K562 (cell line): ENCODE results near the gene ABHD14A. TPM values are rescaled to one million over a fixed set of nuclear protein-coding genes. Genes with fewer than 3 reads are reported as not detected.

Experiments
- ATAC-seq: fragments of 200-7000 bp; cut with Tn5 transposase; 3 replicates; pipeline ENCODE4 v1.9.1; 2020; ENCODE audit warnings: moderate library complexity
- BruUV-seq: library from RNA; stranded (reverse); fragments of 400-500 nt; replicated peaks from 2 replicates; lab custom pipeline; 2021; lab: Mats Ljungman, UMichigan
- CTCF ChIA-PET: fragments of 300-600 bp; formaldehyde crosslinking; extraction: SDS; loops from one replicate; lab custom pipeline; 2021; ENCODE audit warnings: low intra/inter-chr PET ratio; lab: Yijun Ruan, JAX
- POLR2A ChIA-PET: fragments of 300-600, 350-650 bp; sonication (Branson Sonifier 250); formaldehyde crosslinking; extraction: SDS; loops from one replicate; lab custom pipeline; 2021; ENCODE audit warnings: antibody characterized with exemption, inconsistent platforms; lab: Yijun Ruan, JAX
- DNase-seq, 4 experiments: peaks; one replicate each; pipeline versions ENCODE4 v3.0.0 to v3.0.0-alpha.2; 2011 to 2018; ENCODE audit warnings: low spot score in 3 of 4, mixed read lengths in 3 of 4; ENCODE audit errors: extremely low read depth in 1 of 4
- FAIRE-seq: peaks from 2 replicates; lab custom pipeline; 2011; peaks lifted over from hg19 to GRCh38; lab: Jason Lieb, UNC
- H2AFZ ChIP-seq: 2 replicates; pipeline ENCODE4 v1.6.0; 2011; ENCODE audit warnings: low read depth, low read length, control low read depth, inconsistent platforms
- H3K27ac ChIP-seq: fragments of 200-600 bp; 3 replicates; pipeline ENCODE4 v1.8.0; 2011; ENCODE audit warnings: low read depth, mild to moderate bottlenecking, control low read depth, inconsistent platforms, low read length, moderate library complexity, mixed read lengths; ENCODE audit errors: extremely low read depth
- H3K27me3 ChIP-seq, 2 experiments: fragments of 300-600 bp in 1 of 2; 2 replicates in 1 of 2; 3 replicates in 1 of 2; pipeline versions ENCODE4 v1.6.0 to v1.8.0; 2011; ENCODE audit warnings: inconsistent platforms in 2 of 2, low read length in 2 of 2, mild to moderate bottlenecking in 1 of 2, mixed read lengths in 1 of 2, moderate library complexity in 1 of 2; ENCODE audit not compliant: control insufficient read depth in 2 of 2, insufficient read depth in 2 of 2
- H3K36me3 ChIP-seq: fragments of 300-600 bp; 3 replicates; pipeline ENCODE4 v1.8.0; 2011; ENCODE audit warnings: mild to moderate bottlenecking, low read length, inconsistent platforms; ENCODE audit not compliant: control insufficient read depth, insufficient read depth
- H3K4me1 ChIP-seq, 2 experiments: fragments of 200-600 bp in 1 of 2; replicated peaks in 1 of 2; 2 replicates in 1 of 2; 3 replicates in 1 of 2; pipeline versions ENCODE4 v1.5.1 to v1.8.0; 2011; ENCODE audit warnings: inconsistent platforms in 2 of 2, low read length in 2 of 2, mild to moderate bottlenecking in 1 of 2, mixed read lengths in 1 of 2, moderate library complexity in 1 of 2; ENCODE audit not compliant: control insufficient read depth in 2 of 2, insufficient read depth in 2 of 2
- H3K4me2 ChIP-seq: 2 replicates; pipeline ENCODE4 v1.6.1; 2011; ENCODE audit warnings: low read length, control low read depth, inconsistent platforms, mixed read lengths; ENCODE audit not compliant: insufficient read depth
- H3K4me3 ChIP-seq: fragments of 200-600 bp; sonication (generic), shearing (Covaris generic); 2 replicates; pipeline ENCODE4 v1.5.1; 2016; ENCODE audit warnings: control low read depth, inconsistent platforms
- H3K79me2 ChIP-seq: fragments of 200-600 bp; 3 replicates; pipeline ENCODE4 v1.8.0; 2011; ENCODE audit warnings: low read length, inconsistent platforms; ENCODE audit not compliant: control insufficient read depth, insufficient read depth
- H3K9ac ChIP-seq, 2 experiments: 2 replicates each; pipeline versions ENCODE4 v1.6.0 to v1.6.1; 2011; ENCODE audit warnings: low read depth in 2 of 2, low read length in 2 of 2, control low read depth in 1 of 2, inconsistent platforms in 1 of 2, mild to moderate bottlenecking in 1 of 2, mixed read lengths in 1 of 2; ENCODE audit not compliant: insufficient read depth in 1 of 2
- H3K9me1 ChIP-seq: one replicate; pipeline ENCODE4 v1.6.0; 2011; ENCODE audit warnings: inconsistent platforms, mild to moderate bottlenecking, low read length, moderate library complexity; ENCODE audit not compliant: control insufficient read depth, insufficient read depth
- H3K9me3 ChIP-seq: replicated peaks from 2 replicates; pipeline ENCODE4 v1.5.1; 2011; ENCODE audit warnings: low read depth, low read length, inconsistent platforms; ENCODE audit not compliant: control insufficient read depth, insufficient read depth
- H4K20me1 ChIP-seq: replicated peaks from 2 replicates; pipeline ENCODE4 v1.6.1; 2011; ENCODE audit warnings: low read length, inconsistent platforms, mixed read lengths; ENCODE audit not compliant: control insufficient read depth, insufficient read depth
- BRCA1 ChIP-seq, 2 experiments: fragments of 450-650 bp in 1 of 2; sonication (generic) in 1 of 2; formaldehyde crosslinking in 1 of 2; IDR thresholded peaks; 2 replicates each; pipeline versions ENCODE4 v1.5.0 to v1.6.1; 2017 to 2020; ENCODE audit warnings: mild to moderate bottlenecking in 1 of 2, missing genetic modification reagents in 1 of 2
- DPF2 ChIP-seq: fragments of 450-650 bp; IDR thresholded peaks from 2 replicates; pipeline ENCODE4 v1.6.1; 2016
- GMEB1 ChIP-seq: fragments of 250-450 bp; sonication (Bioruptor Pico); IDR thresholded peaks from 2 replicates; pipeline ENCODE4 v1.4.0; 2020; ENCODE audit warnings: mild to moderate bottlenecking
- HLTF ChIP-seq: fragments of 450-650 bp; IDR thresholded peaks from 2 replicates; pipeline ENCODE4 v1.6.1; 2016
- ILF3 ChIP-seq: fragments of 450-650 bp; IDR thresholded peaks from 2 replicates; pipeline ENCODE4 v1.6.1; 2018; ENCODE audit warnings: antibody characterized with exemption, mild to moderate bottlenecking, moderate library complexity, borderline replicate concordance
- IRF9 ChIP-seq: fragments of 450-650 bp; IDR thresholded peaks from 2 replicates; pipeline ENCODE4 v1.6.1; 2016; ENCODE audit warnings: missing biosample characterization, missing genetic modification characterization
- KAT8 ChIP-seq: fragments of 450-650 bp; IDR thresholded peaks from 2 replicates; pipeline ENCODE4 v1.6.1; 2016; ENCODE audit warnings: low read depth, mild to moderate bottlenecking
- NFATC3 ChIP-seq: fragments of 450-650 bp; IDR thresholded peaks from 2 replicates; pipeline ENCODE4 v1.6.1; 2017; ENCODE audit warnings: mild to moderate bottlenecking
- PHF20 ChIP-seq: fragments of 450-650 bp; IDR thresholded peaks from 2 replicates; pipeline ENCODE4 v1.6.1; 2018; ENCODE audit not compliant: partially characterized antibody
- RFX1 ChIP-seq: fragments of 450-650 bp; IDR thresholded peaks from 2 replicates; pipeline ENCODE4 v1.6.1; 2016; ENCODE audit warnings: mild to moderate bottlenecking, moderate library complexity
- TAF15 ChIP-seq: fragments of 200-400 bp; formaldehyde crosslinking; IDR thresholded peaks from 2 replicates; pipeline ENCODE4 v1.6.1; 2017; ENCODE audit warnings: mild to moderate bottlenecking, low read depth, low read length, moderate library complexity
- ZNF224 ChIP-seq: sonication (generic); formaldehyde crosslinking; IDR thresholded peaks from 2 replicates; pipeline ENCODE4 v1.8.0; 2022; ENCODE audit warnings: mild to moderate bottlenecking, missing genetic modification reagents
- WGBS: fragments of 100-300 bp; shearing (Covaris generic); methylation state at CpG from one replicate; pipeline ENCODE4 v1.1.6; 2016; ENCODE audit warnings: low coverage, mixed read lengths; ENCODE audit not compliant: insufficient coverage; ENCODE audit errors: missing lambda C conversion rate; 5-methylcytosine and 5-hydroxymethylcytosine counted together
- in situ Hi-C: fragments of 300-500 bp; cut with MboI; formaldehyde crosslinking; loops from 4 replicates; pipeline ENCODE4 v1.15.0; 2018; ENCODE audit warnings: inconsistent platforms, mixed read lengths
- intact Hi-C: fragments of 100-400 bp; cut with micrococcal nuclease; formaldehyde crosslinking; loops from 2 replicates; pipeline ENCODE4 v1.14.2; 2022
- polyA plus RNA-seq, 8 experiments: library from polyadenylated mRNA; depleted of rRNA in 4 of 8; stranded (reverse) in 5 of 8; unstranded in 3 of 8; fragments of >200 nt; fragmentation: Nextera tagmentation in 2 of 8; fragmentation: Illumina TruSeq in 1 of 8; extraction: Ambion mirVana in 2 of 8; extraction: Trizol in 1 of 8; gene quantifications; 2 replicates each; pipeline versions ENCODE4 v1.2.1 to v1.2.3, GENCODE V29; 2011 to 2014; ENCODE audit warnings: inconsistent platforms in 1 of 8, missing spikeins in 1 of 8
- total RNA-seq, 7 experiments: library from RNA; depleted of rRNA in 6 of 7; stranded (reverse); fragments of >200 nt in 6 of 7; fragmentation: Illumina TruSeq in 2 of 7; extraction: Trizol in 2 of 7; gene quantifications; 2 replicates each; pipeline versions ENCODE4 v1.2.1 to v1.2.3, GENCODE V29; 2011 to 2021; ENCODE audit warnings: low replicate concordance in 1 of 7

Gene ABHD14A
- total and polyA plus RNA-seq, 9 of the 15 experiments (the other 6 are each of a cell fraction or from before 2014, with no cell fraction given), result 0.90 to 10.5 (median 8.3) TPM

GRCh38 chr3:51998774-51999173, 23.9 kb downstream of the ABHD14A start:
- ATAC-seq (no peak), DNase-seq (no peak)
- peak overlapping the region in 1 of 2 experiments; percentile 76; a peak in 2 of 4 replicates for H3K9ac ChIP-seq

GRCh38 chr3:51999846-52000245, 25.0 kb downstream of the ABHD14A start:
- FAIRE-seq (peak; percentile 49), ATAC-seq (no peak; the same call in 2 of the 3 replicates), DNase-seq (peak; percentile 43 to 67 (median 60))
- no peak overlapping the region for H2AFZ ChIP-seq
- H3K9me1 ChIP-seq, result no peaks in the 10 kb centered on the region
- H3K79me2 ChIP-seq, result peaks cover 10% of the 10 kb centered on the region
- no peak overlapping the region for H3K4me3 ChIP-seq
- H3K4me1 ChIP-seq, result peaks cover 17 to 30% of the 10 kb centered on the region in 2 experiments; a peak in 4 of 5 replicates
- ChIA-PET POLR2A (no interaction called here), CTCF (interaction anchor here (5.3 kb wide), 1 partner anchor 144 kb away, joined by 36 read pairs; no protein-coding TSS in a partner anchor)
- no TSS peak for BruUV-seq
- in situ Hi-C loops, result loop anchor here (5.0 to 25.0 kb wide), 2 partner anchors 127 to 387 kb away; no protein-coding TSS in a partner anchor
- H3K27me3 ChIP-seq, result no peaks in the 10 kb centered on the region
- no peaks in the 10 kb centered on the region; the same call in 1 of the 2 replicates for H4K20me1 ChIP-seq
- intact Hi-C loops, result loop anchor here (5.0 kb wide), 5 partner anchors 52 to 447 kb away; partner anchors contain the start of genes GLYCTK and SEMA3G
- 18% methylated on average over 2 of the region's 2 CpGs for WGBS
- peaks cover 6% of the 10 kb centered on the region for H3K36me3 ChIP-seq
- H3K9ac ChIP-seq, result peak overlapping the region in 1 of 2 experiments; percentile 78; a peak in 1 of 4 replicates
- no peak overlapping the region for H3K27ac ChIP-seq
- H3K9me3 ChIP-seq, result no peaks in the 10 kb centered on the region
- no peak overlapping the region for H3K4me2 ChIP-seq
- TF ChIP-seq DPF2 (0 out of 2 replicates have a peak, but pooled peaks have one; percentile 40), TAF15 (no peak), ILF3 (no peak), PHF20 (no peak), BRCA1 (IDR thresholded peaks at IDR 0.05) (no peak), BRCA1 (CRISPR knock-in tag; IDR thresholded peaks at IDR 0.05) (no peak), KAT8 (no peak), ZNF224 (no peak), IRF9 (no peak), HLTF (no peak), GMEB1 (CRISPR knock-in tag) (no peak), NFATC3 (no peak)

More at GRCh38 chr3:51998774-51999173, 23.9 kb downstream of the ABHD14A start:
- Histone ChIP-seq H3K9me3 (0 out of 2 replicates have a peak, but pooled peaks cover 3% of the 10 kb centered on the region), H3K79me2 (peaks cover 20% of the 10 kb centered on the region), H3K4me2 (no peak overlapping the region), H3K36me3 (peaks cover 16% of the 10 kb centered on the region), H4K20me1 (peaks cover 6% of the 10 kb centered on the region; the same call in 1 of the 2 replicates), H3K27me3 (no peaks in the 10 kb centered on the region), H2AFZ (no peak overlapping the region), H3K9me1 (no peaks in the 10 kb centered on the region), H3K4me1 (peaks cover 26 to 31% of the 10 kb centered on the region in 2 experiments), H3K27ac (no peak overlapping the region), H3K4me3 (no peak overlapping the region)
- WGBS, result 61% methylated on average over 6 of the region's 7 CpGs
- intact Hi-C loops (no loop called here), in situ Hi-C loops (no loop called here)
- ChIA-PET CTCF (interaction anchor here (0.6 kb wide), 1 partner anchor 1349 kb away, joined by 3 read pairs; the partner anchor contains the start of gene DCP1A), POLR2A (interaction anchor here (0.6 to 0.7 kb wide), 2 partner anchors 66 to 143 kb away, joined by 3 read pairs; no protein-coding TSS in a partner anchor)
- no peak for TF ChIP-seq RFX1
- no peak for FAIRE-seq
- BruUV-seq, result no TSS peak
